GM12873 (cell line): Measurements from ENCODE around the gene ILF3.

Experiments
- CTCF ChIP-seq: IDR thresholded peaks from 2 replicates; pipeline ENCODE4 v1.5.1; 2012; ENCODE audit warnings: low read depth, mild to moderate bottlenecking, moderate library complexity, low read length, control low read depth; ENCODE audit not compliant: insufficient read depth; ENCODE audit errors: missing control alignments

ILF3 gene

GRCh38 chr19:10691883-10692282 is 37.7 kb downstream of the ILF3 start:
- TF ChIP-seq CTCF: no peak

GRCh38 chr19:10692673-10693264 is 38.6 kb downstream of the ILF3 start:
- no peak for TF ChIP-seq CTCF

- no peak for TF ChIP-seq CTCF
Measured at GRCh38 chr19:10694706-10695307, 40.7 kb downstream of the ILF3 start.

- no peak for TF ChIP-seq CTCF
Measured at GRCh38 chr19:10695401-10696398, 41.6 kb downstream of the ILF3 start.

- peak; percentile 61 for TF ChIP-seq CTCF
Measured at GRCh38 chr19:10699650-10700335, 45.6 kb downstream of the ILF3 start.

GRCh38 chr19:10701955-10702525 is 47.9 kb downstream of the ILF3 start:
- TF ChIP-seq CTCF: peak; percentile 28
